Transverse colon (tissue), 4 donors: ENCODE measurements around the gene CFAP69. TPM values are rescaled to one million over a fixed set of nuclear protein-coding genes. Genes with fewer than 3 reads are reported as not detected.

Experiments
- DNase-seq: peaks from one replicate; pipeline ENCODE4 v3.0.0-alpha.2; 2019
- H3K27ac ChIP-seq, 4 donors: fragments of 200-600 bp; sonication (generic); 2 replicates each; pipeline ENCODE4 v1.5.1; 2016 to 2018; ENCODE audit warnings: inconsistent platforms in 4 of 4
- H3K27me3 ChIP-seq: fragments of 200-600 bp; sonication (generic); 2 replicates; pipeline ENCODE4 v1.5.1; 2017; ENCODE audit warnings: inconsistent platforms
- H3K36me3 ChIP-seq, 4 donors: fragments of 200-600 bp; sonication (generic); 2 replicates each; pipeline ENCODE4 v1.5.1; 2017 to 2019; ENCODE audit warnings: inconsistent platforms in 4 of 4
- H3K4me1 ChIP-seq, 4 donors: fragments of 200-600 bp; sonication (generic); 2 replicates each; pipeline ENCODE4 v1.5.1; 2017 to 2020; ENCODE audit warnings: inconsistent platforms in 4 of 4
- H3K4me3 ChIP-seq, 4 donors: fragments of 200-600 bp; sonication (generic); 1 replicate in 1 of 4; 2 replicates in 3 of 4; pipeline versions ENCODE4 v1.5.1 to v1.6.1; 2017 to 2019; ENCODE audit warnings: inconsistent platforms in 4 of 4
- H3K9me3 ChIP-seq, 2 donors: fragments of 200-600 bp; sonication (generic); 2 replicates each; pipeline ENCODE4 v1.5.1; 2017 to 2019; ENCODE audit warnings: inconsistent platforms in 2 of 2
- CTCF ChIP-seq, 5 experiments: fragments of 200-600 bp in 3 of 5; fragments of 450-650 bp in 2 of 5; sonication (generic) in 3 of 5; IDR thresholded peaks; 1 replicate in 2 of 5; 2 replicates in 3 of 5; pipeline ENCODE4 v1.5.1; 2016 to 2017; ENCODE audit warnings: antibody characterized with exemption in 5 of 5, inconsistent platforms in 3 of 5, mild to moderate bottlenecking in 2 of 5, moderate library complexity in 1 of 5
- EP300 ChIP-seq: sonication (generic); formaldehyde crosslinking; IDR thresholded peaks from one replicate; pipeline ENCODE4 v1.6.1; 2017; ENCODE audit warnings: antibody characterized with exemption, low read depth
- POLR2A ChIP-seq: fragments of 450-650 bp; IDR thresholded peaks from one replicate; pipeline ENCODE4 v1.6.1; 2016; ENCODE audit warnings: antibody characterized with exemption, mild to moderate bottlenecking, moderate library complexity
- POLR2AphosphoS5 ChIP-seq, 3 donors: sonication (generic); formaldehyde crosslinking; IDR thresholded peaks; one replicate each; pipeline ENCODE4 v1.6.1; 2016; ENCODE audit warnings: antibody characterized with exemption in 3 of 3
- WGBS, 2 donors: methylation state at CpG; one replicate each; pipeline ENCODE4 v1.1.5; 2018; ENCODE audit warnings: low coverage in 1 of 2; 5-methylcytosine and 5-hydroxymethylcytosine counted together
- in situ Hi-C, 4 donors: fragments of 200-750 bp; cut with MboI; loops; one replicate each; pipeline versions ENCODE4 v1.15.0 to v1.15.1; 2017; ENCODE audit warnings: low sequenced_read_pairs in 3 of 4, low pct_ligation_motif_present in 1 of 4, low pct_unique_long_range_greater_than_20kb in 1 of 4
- intact Hi-C: fragments of 100-400 bp; cut with DNase I; formaldehyde crosslinking; loops from one replicate; pipeline ENCODE4 v1.15.1; 2023; ENCODE audit warnings: low total_unique reads
- total RNA-seq, 4 donors: library from RNA; depleted of rRNA; stranded (reverse); fragments of >200 nt; gene quantifications; one replicate each; pipeline ENCODE4 v1.1.0, GENCODE V29; 2016

CFAP69 gene
- total RNA-seq, 4 donors from 2014 or later, result 1.4 to 6.8 (median 4.5) TPM

GRCh38 chr7:90288154-90288553, 43.2 kb downstream of the CFAP69 start:
- 90 to 91% methylated on average over 3 of the region's 3 CpGs for WGBS, 2 donors
- Histone ChIP-seq H3K4me1 (no peaks in the 10 kb centered on the region), H3K36me3 (no peaks in the 10 kb centered on the region), H3K27me3 (no peaks in the 10 kb centered on the region), H3K27ac (no peak overlapping the region), H3K9me3 (no peaks in the 10 kb centered on the region), H3K4me3 (no peak overlapping the region)
- no peak for DNase-seq
- intact Hi-C loops, result no loop called here
- in situ Hi-C loops, result no loop called here
- TF ChIP-seq POLR2AphosphoS5 (IDR thresholded peaks at IDR 0.05) (no peak), POLR2A (no peak), EP300 (no peak), CTCF (IDR thresholded peaks at IDR 0.05) (no peak)

- in situ Hi-C loops, result no loop called here
- H3K4me3 ChIP-seq, result no peak overlapping the region
- H3K27me3 ChIP-seq, result no peaks in the 10 kb centered on the region
- TF ChIP-seq EP300 (no peak), CTCF (IDR thresholded peaks at IDR 0.05) (no peak), POLR2AphosphoS5 (IDR thresholded peaks at IDR 0.05) (no peak), POLR2A (no peak)
- intact Hi-C loops, result no loop called here
- WGBS, 2 donors, result 83 to 87% methylated on average over 2 to 3 of the region's 3 CpGs
- H3K9me3 ChIP-seq, result no peaks in the 10 kb centered on the region
- no peak overlapping the region for H3K27ac ChIP-seq
- H3K4me1 ChIP-seq, result no peaks in the 10 kb centered on the region
- no peak for DNase-seq
- no peaks in the 10 kb centered on the region for H3K36me3 ChIP-seq
These were observed 45.5 kb downstream of the CFAP69 start for GRCh38 chr7:90290244-90291113.

GRCh38 chr7:90298145-90299038, 53.4 kb downstream of the CFAP69 start:
- Histone ChIP-seq H3K27me3 (no peaks in the 10 kb centered on the region), H3K4me1 (no peaks in the 10 kb centered on the region), H3K27ac (no peak overlapping the region), H3K4me3 (no peak overlapping the region), H3K9me3 (no peaks in the 10 kb centered on the region), H3K36me3 (no peaks in the 10 kb centered on the region)
- in situ Hi-C loops (no loop called here), intact Hi-C loops (no loop called here)
- 54 to 56% methylated on average over 5 of the region's 5 CpGs for WGBS, 2 donors
- TF ChIP-seq CTCF (IDR thresholded peaks at IDR 0.05) (peak in 4 of 5 experiments; percentile 23 to 40 (median 34)), POLR2A (no peak)
- no peak for DNase-seq

GRCh38 chr7:90303241-90303640, 58.3 kb downstream of the CFAP69 start:
- Histone ChIP-seq H3K36me3 (no peaks in the 10 kb centered on the region), H3K9me3 (no peaks in the 10 kb centered on the region), H3K27me3 (no peaks in the 10 kb centered on the region), H3K4me3 (no peak overlapping the region), H3K4me1 (no peaks in the 10 kb centered on the region), H3K27ac (no peak overlapping the region)
- in situ Hi-C loops (no loop called here), intact Hi-C loops (no loop called here)
- TF ChIP-seq CTCF (IDR thresholded peaks at IDR 0.05) (no peak), POLR2AphosphoS5 (IDR thresholded peaks at IDR 0.05) (no peak), POLR2A (no peak), EP300 (no peak)
- 75 to 88% methylated on average over 1 of the region's 1 CpG for WGBS, 2 donors
- no peak for DNase-seq
